Suprapubic skin (tissue), 4 donors: ENCODE results near the gene CDKN3. TPM values are rescaled to one million over a fixed set of nuclear protein-coding genes. Genes with fewer than 3 reads are reported as not detected.
"Not testable (repeated sequence)": the region's sequence is repeated elsewhere in the genome, so short reads cannot be mapped to it uniquely, and the experiment has no call there.

Experiments used
- DNase-seq, 2 donors: peaks; one replicate each; pipeline ENCODE4 v3.0.0-alpha.2; 2019; ENCODE audit warnings: low spot score in 2 of 2
- H3K27ac ChIP-seq: fragments of 200-600 bp; sonication (generic); one replicate; pipeline ENCODE4 v1.5.1; 2019
- H3K27me3 ChIP-seq: fragments of 200-600 bp; sonication (generic); one replicate; pipeline ENCODE4 v1.5.1; 2019
- H3K36me3 ChIP-seq: fragments of 200-600 bp; sonication (generic); one replicate; pipeline ENCODE4 v1.5.1; 2019
- H3K4me1 ChIP-seq: fragments of 200-600 bp; sonication (generic); one replicate; pipeline ENCODE4 v1.5.1; 2019
- H3K4me3 ChIP-seq: fragments of 200-600 bp; sonication (generic); one replicate; pipeline ENCODE4 v1.5.1; 2019; ENCODE audit warnings: mild to moderate bottlenecking
- H3K9me3 ChIP-seq: fragments of 200-600 bp; sonication (generic); one replicate; pipeline ENCODE4 v1.5.1; 2019
- EP300 ChIP-seq: sonication (generic); formaldehyde crosslinking; IDR thresholded peaks from one replicate; pipeline ENCODE4 v1.6.1; 2017; ENCODE audit warnings: antibody characterized with exemption
- POLR2A ChIP-seq, 2 donors: fragments of 450-650 bp; IDR thresholded peaks; one replicate each; pipeline ENCODE4 v1.6.1; 2017; ENCODE audit warnings: antibody characterized with exemption in 2 of 2, mild to moderate bottlenecking in 2 of 2, moderate library complexity in 2 of 2
- POLR2AphosphoS5 ChIP-seq, 3 donors: sonication (generic); formaldehyde crosslinking; IDR thresholded peaks; one replicate each; pipeline ENCODE4 v1.6.1; 2017; ENCODE audit warnings: antibody characterized with exemption in 3 of 3
- WGBS: methylation state at CpG from one replicate; pipeline ENCODE4 v1.1.5; 2018; 5-methylcytosine and 5-hydroxymethylcytosine counted together
- total RNA-seq, 4 donors: library from RNA; depleted of rRNA; stranded (reverse); fragments of >200 nt; gene quantifications; one replicate each; pipeline ENCODE4 v1.1.0, GENCODE V29; 2016
- TF ChIP-seq, protein P1 (sequence below), 2 donors: fragments of 200-600 bp in 1 of 2; fragments of 450-650 bp in 1 of 2; sonication (generic) in 1 of 2; IDR thresholded peaks; one replicate each; pipeline ENCODE4 v1.5.1; 2016 to 2019; ENCODE audit warnings: antibody characterized with exemption in 2 of 2, mild to moderate bottlenecking in 1 of 2, moderate library complexity in 1 of 2

CDKN3 gene
- total RNA-seq, 4 donors from 2014 or later, result 4.9 to 8.0 (median 7.5) TPM; not detected in 1

DNA sequence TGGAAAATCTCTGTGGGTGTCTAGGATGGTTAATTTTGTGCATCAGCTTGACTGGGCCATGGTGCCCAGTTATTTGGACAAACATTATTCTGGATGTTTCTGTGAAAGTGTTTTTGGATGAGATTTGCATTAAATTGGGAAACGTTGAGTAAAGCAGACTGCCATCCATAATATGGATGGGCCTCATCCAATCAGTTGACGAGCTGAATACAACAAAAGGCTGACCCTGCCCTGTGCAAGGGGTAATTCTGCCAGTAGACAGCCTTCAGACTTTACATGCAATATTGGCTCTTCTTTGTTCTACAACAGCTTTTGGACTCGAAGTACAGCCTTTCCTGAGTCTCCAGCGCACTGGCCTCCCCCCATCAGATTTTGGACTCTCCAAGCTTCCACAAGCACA is 1.5 kb upstream of the CDKN3 start:
- no peaks in the 10 kb centered on the region for H3K36me3 ChIP-seq
- no peak for DNase-seq
- TF ChIP-seq, protein P1, sequence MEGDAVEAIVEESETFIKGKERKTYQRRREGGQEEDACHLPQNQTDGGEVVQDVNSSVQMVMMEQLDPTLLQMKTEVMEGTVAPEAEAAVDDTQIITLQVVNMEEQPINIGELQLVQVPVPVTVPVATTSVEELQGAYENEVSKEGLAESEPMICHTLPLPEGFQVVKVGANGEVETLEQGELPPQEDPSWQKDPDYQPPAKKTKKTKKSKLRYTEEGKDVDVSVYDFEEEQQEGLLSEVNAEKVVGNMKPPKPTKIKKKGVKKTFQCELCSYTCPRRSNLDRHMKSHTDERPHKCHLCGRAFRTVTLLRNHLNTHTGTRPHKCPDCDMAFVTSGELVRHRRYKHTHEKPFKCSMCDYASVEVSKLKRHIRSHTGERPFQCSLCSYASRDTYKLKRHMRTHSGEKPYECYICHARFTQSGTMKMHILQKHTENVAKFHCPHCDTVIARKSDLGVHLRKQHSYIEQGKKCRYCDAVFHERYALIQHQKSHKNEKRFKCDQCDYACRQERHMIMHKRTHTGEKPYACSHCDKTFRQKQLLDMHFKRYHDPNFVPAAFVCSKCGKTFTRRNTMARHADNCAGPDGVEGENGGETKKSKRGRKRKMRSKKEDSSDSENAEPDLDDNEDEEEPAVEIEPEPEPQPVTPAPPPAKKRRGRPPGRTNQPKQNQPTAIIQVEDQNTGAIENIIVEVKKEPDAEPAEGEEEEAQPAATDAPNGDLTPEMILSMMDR (IDR thresholded peaks at IDR 0.05), result no peak
- no peak for TF ChIP-seq POLR2A (IDR thresholded peaks at IDR 0.05)
- no peak for TF ChIP-seq POLR2AphosphoS5 (IDR thresholded peaks at IDR 0.05)
- TF ChIP-seq EP300, result no peak
- no peak overlapping the region for H3K4me3 ChIP-seq
- no peak overlapping the region for H3K27ac ChIP-seq
- H3K4me1 ChIP-seq, result peaks cover 20% of the 10 kb centered on the region
- 82% methylated on average over 4 of the region's 4 CpGs for WGBS
- no peaks in the 10 kb centered on the region for H3K9me3 ChIP-seq
- no peaks in the 10 kb centered on the region for H3K27me3 ChIP-seq

DNA sequence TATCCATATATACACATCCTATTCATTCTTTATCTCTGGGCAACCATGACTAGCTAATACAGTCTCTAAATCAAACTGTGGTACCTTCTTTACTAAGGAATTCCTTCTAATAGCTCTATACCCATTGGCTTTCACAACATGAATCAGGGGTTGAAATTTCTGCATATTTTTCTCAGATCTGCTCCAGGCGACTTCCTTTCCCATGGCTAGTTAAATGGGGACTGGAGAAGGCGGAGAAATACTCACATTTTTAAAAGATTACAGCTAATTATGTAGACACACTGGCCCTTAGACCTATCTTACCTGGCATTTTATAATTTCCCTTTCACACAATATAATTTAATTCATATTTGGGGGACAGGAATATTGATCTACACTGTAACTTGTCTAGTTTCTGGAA is 1.1 kb upstream of the CDKN3 start:
- WGBS, result 97% methylated on average over 2 of the region's 2 CpGs
- Histone ChIP-seq H3K4me3 (no peak overlapping the region), H3K36me3 (no peaks in the 10 kb centered on the region)

DNA sequence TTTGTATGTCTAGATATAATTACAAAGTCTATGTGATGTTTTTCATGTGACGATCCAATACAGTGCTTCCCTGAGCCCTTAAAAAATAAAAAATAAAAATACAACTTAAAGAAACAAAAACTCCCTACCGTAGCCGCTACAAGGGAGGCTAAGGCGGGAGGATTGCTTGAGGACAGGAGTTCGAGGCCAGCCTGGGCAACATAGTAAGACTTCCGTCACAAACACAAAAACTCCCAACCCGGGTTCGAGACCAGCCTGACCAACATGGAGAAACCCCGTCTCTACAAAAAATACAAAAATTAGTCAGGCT is 669 bp upstream of the CDKN3 start:
- 66% methylated on average over 9 of the region's 9 CpGs for WGBS
- TF ChIP-seq, protein P1 (IDR thresholded peaks at IDR 0.05), result no peak

More for the DNA sequence above, 1.1 kb upstream of the CDKN3 start:
- H3K4me1 ChIP-seq, result peaks cover 20% of the 10 kb centered on the region
- no peaks in the 10 kb centered on the region for H3K9me3 ChIP-seq
- TF ChIP-seq POLR2AphosphoS5 (IDR thresholded peaks at IDR 0.05) (no peak), POLR2A (IDR thresholded peaks at IDR 0.05) (no peak), EP300 (no peak)
- TF ChIP-seq, protein P1 (IDR thresholded peaks at IDR 0.05), result no peak
- H3K27me3 ChIP-seq, result no peaks in the 10 kb centered on the region
- no peak for DNase-seq
- H3K27ac ChIP-seq, result no peak overlapping the region

DNA sequence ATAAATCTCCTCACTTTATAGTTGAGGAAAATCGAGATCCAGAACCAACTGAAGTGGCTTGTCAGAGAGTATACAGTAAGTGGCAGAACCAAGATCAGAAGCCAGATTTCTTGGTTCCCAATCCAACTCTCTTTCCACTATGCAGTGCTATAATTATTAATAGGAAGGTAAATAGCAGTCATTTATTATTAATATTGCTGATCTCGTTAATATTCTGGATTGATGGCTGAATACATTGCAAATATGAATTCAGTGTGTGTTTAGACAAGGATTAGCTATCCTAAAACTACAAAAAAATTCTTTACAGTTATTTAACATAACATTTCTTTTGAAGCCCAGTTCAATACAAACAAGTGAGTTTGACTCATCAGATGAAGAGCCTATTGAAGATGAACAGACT is 2.8 kb downstream of the CDKN3 start:
- WGBS, result 88% methylated on average over 2 of the region's 2 CpGs
- no peak overlapping the region for H3K4me3 ChIP-seq
- peaks cover 20% of the 10 kb centered on the region for H3K4me1 ChIP-seq
- no peaks in the 10 kb centered on the region for H3K36me3 ChIP-seq
- no peak for DNase-seq
- TF ChIP-seq POLR2AphosphoS5 (IDR thresholded peaks at IDR 0.05), result no peak
- H3K9me3 ChIP-seq, result no peaks in the 10 kb centered on the region
- no peaks in the 10 kb centered on the region for H3K27me3 ChIP-seq
- H3K27ac ChIP-seq, result no peak overlapping the region

More for the DNA sequence above, 669 bp upstream of the CDKN3 start:
- Histone ChIP-seq H3K4me1 (peaks cover 20% of the 10 kb centered on the region), H3K27me3 (no peaks in the 10 kb centered on the region), H3K36me3 (no peaks in the 10 kb centered on the region), H3K4me3 (peak overlapping the region; percentile 73), H3K9me3 (no peaks in the 10 kb centered on the region), H3K27ac (no peak overlapping the region)
- no peak for DNase-seq

DNA sequence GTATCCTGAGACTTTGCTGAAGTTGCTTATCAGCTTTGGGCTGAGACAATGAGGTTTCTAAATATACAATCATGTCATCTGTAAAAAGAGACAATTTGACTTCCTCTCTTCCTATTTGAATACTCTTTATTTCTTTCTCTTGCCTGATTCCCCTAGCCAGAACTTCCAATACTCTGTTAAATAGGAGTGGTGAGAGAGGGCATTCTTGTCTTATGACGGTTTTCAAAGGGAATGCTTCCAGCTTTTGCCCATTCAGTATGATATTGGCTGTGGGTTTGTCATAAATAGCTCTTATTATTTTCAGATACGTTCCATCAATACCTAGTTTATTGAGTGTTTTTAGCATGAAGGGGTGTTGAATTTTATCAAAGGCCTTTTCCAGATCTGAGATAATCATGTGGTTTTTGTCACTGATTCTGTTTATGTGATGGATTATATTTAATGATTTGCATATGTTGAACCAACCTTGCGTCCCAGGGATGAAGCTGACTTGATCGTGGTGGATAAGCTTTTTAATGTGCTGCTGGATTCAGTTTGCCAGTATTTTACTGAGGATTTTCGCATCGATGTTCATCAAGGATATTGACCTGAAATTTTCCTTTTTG is 6.7 kb downstream of the CDKN3 start:
- not testable (repeated sequence) for H3K36me3 ChIP-seq, H3K27ac ChIP-seq, H3K27me3 ChIP-seq, H3K9me3 ChIP-seq, DNase-seq, H3K4me3 ChIP-seq, H3K4me1 ChIP-seq
- WGBS, result 66% methylated on average over 6 of the region's 6 CpGs

DNA sequence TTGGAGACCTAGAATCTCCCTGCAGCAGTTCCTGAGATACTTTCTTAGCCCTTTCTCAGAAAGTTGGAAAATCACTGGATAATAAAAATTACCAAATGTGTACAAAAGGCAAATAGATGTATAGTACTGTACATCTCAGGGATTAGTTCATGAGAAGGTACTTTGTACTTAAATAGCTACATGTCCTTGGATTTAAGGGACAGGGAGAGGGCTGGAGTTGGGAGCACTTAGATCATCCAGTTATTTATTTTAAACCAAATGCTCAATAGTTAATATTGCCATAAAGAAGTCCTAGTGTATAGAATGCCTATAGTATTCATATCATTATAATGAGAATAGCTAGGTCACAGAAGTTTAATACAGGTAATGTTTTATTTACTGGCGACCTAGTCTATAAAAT is 13.4 kb downstream of the CDKN3 start:
- TF ChIP-seq EP300 (no peak), POLR2AphosphoS5 (IDR thresholded peaks at IDR 0.05) (no peak), POLR2A (IDR thresholded peaks at IDR 0.05) (no peak)
- TF ChIP-seq, protein P1 (IDR thresholded peaks at IDR 0.05), result no peak
- Histone ChIP-seq H3K9me3 (no peaks in the 10 kb centered on the region), H3K27ac (no peak overlapping the region), H3K36me3 (no peaks in the 10 kb centered on the region), H3K4me3 (no peak overlapping the region), H3K4me1 (no peaks in the 10 kb centered on the region), H3K27me3 (no peaks in the 10 kb centered on the region)
- DNase-seq, result no peak
- 100% methylated on average over 1 of the region's 1 CpG for WGBS
